ENCODE data around the gene PPTC7.
"Not testable (repeated sequence)": the region's sequence is repeated elsewhere in the genome, so short reads cannot be mapped to it uniquely, and the experiment has no call there.

PPTC7 gene

GRCh38 chr12:110585231-110585799 is 2.2 kb upstream of the PPTC7 start:
- no peak for DNase-seq

GRCh38 chr12:110582276-110583136 is 612 bp downstream of the PPTC7 start:
- peak; percentile 47 to 49 for DNase-seq

- DNase-seq: no peak
Observed at GRCh38 chr12:110581931-110582275, 1.2 kb downstream of the PPTC7 start.

GRCh38 chr12:110579535-110580253 is 3.4 kb downstream of the PPTC7 start:
- no peak for DNase-seq

GRCh38 chr12:110578694-110579534 is 4.2 kb downstream of the PPTC7 start:
- no peak for DNase-seq

- DNase-seq: no peak
Observed at GRCh38 chr12:110577864-110578693, 5.0 kb downstream of the PPTC7 start.

- no peak for DNase-seq
Observed at GRCh38 chr12:110576504-110576903, 6.6 kb downstream of the PPTC7 start.

- DNase-seq: no peak
Observed at GRCh38 chr12:110575326-110575725, 7.8 kb downstream of the PPTC7 start.

GRCh38 chr12:110574717-110575230 is 8.3 kb downstream of the PPTC7 start:
- not testable (repeated sequence) for DNase-seq

- no peak for DNase-seq
Observed at GRCh38 chr12:110574044-110574443, 9.1 kb downstream of the PPTC7 start.

- not testable (repeated sequence) for DNase-seq
Observed at GRCh38 chr12:110570798-110571197, 12.3 kb downstream of the PPTC7 start.

- DNase-seq: not testable (repeated sequence)
Observed at GRCh38 chr12:110569838-110570237, 13.3 kb downstream of the PPTC7 start.

GRCh38 chr12:110568752-110569151 is 14.4 kb downstream of the PPTC7 start:
- no peak for DNase-seq

- no peak for DNase-seq
Observed at GRCh38 chr12:110566993-110567392, 16.1 kb downstream of the PPTC7 start.

- DNase-seq: peak in 1 of 2 experiments; percentile 30
Observed at GRCh38 chr12:110565894-110566871, 16.9 kb downstream of the PPTC7 start.

- DNase-seq: no peak
Observed at GRCh38 chr12:110564471-110564991, 18.6 kb downstream of the PPTC7 start.

GRCh38 chr12:110563702-110564470 is 19.2 kb downstream of the PPTC7 start:
- no peak for DNase-seq

- not testable (repeated sequence) for DNase-seq
Observed at GRCh38 chr12:110562386-110562785, 20.7 kb downstream of the PPTC7 start.

GRCh38 chr12:110561471-110562201 is 21.5 kb downstream of the PPTC7 start:
- no peak for DNase-seq
